ENCODE data around the gene POMT2.

POMT2 gene

DNA sequence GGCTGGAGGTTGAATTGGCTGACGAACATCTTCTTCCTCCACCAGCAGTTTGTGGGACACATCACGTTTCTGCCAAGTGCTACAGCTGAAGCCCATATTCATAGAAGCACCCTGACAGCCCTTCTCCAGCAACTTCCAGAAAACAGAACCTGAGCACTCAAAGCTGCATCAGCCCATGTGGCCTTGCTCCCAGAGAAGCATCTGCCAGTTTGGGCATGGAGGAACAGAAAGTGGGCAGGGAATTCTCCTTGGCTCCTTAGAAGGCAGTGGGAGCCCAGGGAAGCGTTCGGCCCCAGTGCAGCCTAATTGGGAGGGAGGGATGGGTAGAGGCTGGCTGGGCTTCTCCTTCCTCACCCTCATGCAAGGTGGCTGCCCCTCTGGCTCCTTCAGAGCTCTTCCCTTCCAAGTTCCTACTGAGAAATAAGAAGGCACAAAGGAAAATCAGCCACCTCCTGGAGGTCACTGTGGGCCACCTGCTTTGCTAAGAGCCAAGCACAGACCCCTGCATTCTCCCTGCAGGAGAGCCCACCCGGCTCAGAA, 45.6 kb downstream of the POMT2 start:
- H3K4me3 ChIP-seq (ENCODE audit: low read length): no peak overlapping the region
- no peaks in the 10 kb centered on the region for H4K20me1 ChIP-seq (ENCODE audit: control insufficient read depth, insufficient read depth, low read depth, low read length)
- no peaks in the 10 kb centered on the region for H3K27me3 ChIP-seq (ENCODE audit: control insufficient read depth, low read length)
- H3F3A ChIP-seq (ENCODE audit: control insufficient read depth, insufficient read depth): no peaks in the 10 kb centered on the region
- no peak overlapping the region for H3K4me2 ChIP-seq (ENCODE audit: low read length)
- H3K9me2 ChIP-seq (replicated peaks; ENCODE audit: control insufficient read depth, low read length): no peaks in the 10 kb centered on the region
- no peak overlapping the region for H3K27ac ChIP-seq (ENCODE audit: low read depth, low read length)
- H3K9me3 ChIP-seq (ENCODE audit: control insufficient read depth, insufficient read depth, low read length): no peaks in the 10 kb centered on the region
- H3K79me2 ChIP-seq (ENCODE audit: control insufficient read depth, low read length): no peaks in the 10 kb centered on the region
- no peaks in the 10 kb centered on the region for H3K36me3 ChIP-seq (ENCODE audit: control insufficient read depth, low read length)
- H3K4me1 ChIP-seq (ENCODE audit: control insufficient read depth, low read length): peaks cover 14% of the 10 kb centered on the region
- TF ChIP-seq, protein P1, sequence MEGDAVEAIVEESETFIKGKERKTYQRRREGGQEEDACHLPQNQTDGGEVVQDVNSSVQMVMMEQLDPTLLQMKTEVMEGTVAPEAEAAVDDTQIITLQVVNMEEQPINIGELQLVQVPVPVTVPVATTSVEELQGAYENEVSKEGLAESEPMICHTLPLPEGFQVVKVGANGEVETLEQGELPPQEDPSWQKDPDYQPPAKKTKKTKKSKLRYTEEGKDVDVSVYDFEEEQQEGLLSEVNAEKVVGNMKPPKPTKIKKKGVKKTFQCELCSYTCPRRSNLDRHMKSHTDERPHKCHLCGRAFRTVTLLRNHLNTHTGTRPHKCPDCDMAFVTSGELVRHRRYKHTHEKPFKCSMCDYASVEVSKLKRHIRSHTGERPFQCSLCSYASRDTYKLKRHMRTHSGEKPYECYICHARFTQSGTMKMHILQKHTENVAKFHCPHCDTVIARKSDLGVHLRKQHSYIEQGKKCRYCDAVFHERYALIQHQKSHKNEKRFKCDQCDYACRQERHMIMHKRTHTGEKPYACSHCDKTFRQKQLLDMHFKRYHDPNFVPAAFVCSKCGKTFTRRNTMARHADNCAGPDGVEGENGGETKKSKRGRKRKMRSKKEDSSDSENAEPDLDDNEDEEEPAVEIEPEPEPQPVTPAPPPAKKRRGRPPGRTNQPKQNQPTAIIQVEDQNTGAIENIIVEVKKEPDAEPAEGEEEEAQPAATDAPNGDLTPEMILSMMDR (IDR thresholded peaks at IDR 0.05; ENCODE audit: low read depth, low read length, poor library complexity, severe bottlenecking): no peak
- no peak for TF ChIP-seq EZH2phosphoT487 (IDR thresholded peaks at IDR 0.05; ENCODE audit: borderline replicate concordance, low read length)

DNA sequence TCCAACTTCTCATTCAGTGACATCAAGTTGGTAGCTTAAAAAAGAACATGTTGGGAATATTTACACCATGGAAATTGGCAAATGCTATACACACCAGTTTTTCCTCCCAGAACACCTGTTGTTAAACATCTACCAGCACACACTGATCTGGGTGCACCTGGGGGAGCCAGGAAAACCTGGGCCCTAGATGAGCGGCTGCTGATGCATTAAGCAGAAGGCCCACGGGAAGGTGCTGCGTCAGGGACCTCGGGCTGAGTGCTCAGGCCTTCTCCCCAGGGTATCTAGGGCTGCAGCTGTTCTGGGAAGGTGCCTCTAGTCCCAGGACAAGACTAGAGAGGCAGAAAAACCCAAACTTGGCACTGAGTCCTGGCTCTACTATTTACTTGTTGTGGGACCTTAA, 46.9 kb downstream of the POMT2 start:
- no peak overlapping the region for H3K4me3 ChIP-seq (ENCODE audit: low read length)
- no peaks in the 10 kb centered on the region for H3K27me3 ChIP-seq (ENCODE audit: control insufficient read depth, low read length)
- H3F3A ChIP-seq (ENCODE audit: control insufficient read depth, insufficient read depth): no peaks in the 10 kb centered on the region
- H3K4me1 ChIP-seq (ENCODE audit: control insufficient read depth, low read length): peaks cover 21% of the 10 kb centered on the region
- H3K4me2 ChIP-seq (ENCODE audit: low read length): no peak overlapping the region
- H3K9me3 ChIP-seq (ENCODE audit: control insufficient read depth, insufficient read depth, low read length): no peaks in the 10 kb centered on the region
- H3K9me2 ChIP-seq (replicated peaks; ENCODE audit: control insufficient read depth, low read length): no peaks in the 10 kb centered on the region
- TF ChIP-seq EZH2phosphoT487 (IDR thresholded peaks at IDR 0.05; ENCODE audit: borderline replicate concordance, low read length): no peak
- TF ChIP-seq, protein P1 (IDR thresholded peaks at IDR 0.05; ENCODE audit: low read depth, low read length, poor library complexity, severe bottlenecking): no peak
- H4K20me1 ChIP-seq (ENCODE audit: control insufficient read depth, insufficient read depth, low read depth, low read length): no peaks in the 10 kb centered on the region
- no peaks in the 10 kb centered on the region for H3K79me2 ChIP-seq (ENCODE audit: control insufficient read depth, low read length)
- no peak overlapping the region for H3K27ac ChIP-seq (ENCODE audit: low read depth, low read length)
- no peaks in the 10 kb centered on the region for H3K36me3 ChIP-seq (ENCODE audit: control insufficient read depth, low read length)

DNA sequence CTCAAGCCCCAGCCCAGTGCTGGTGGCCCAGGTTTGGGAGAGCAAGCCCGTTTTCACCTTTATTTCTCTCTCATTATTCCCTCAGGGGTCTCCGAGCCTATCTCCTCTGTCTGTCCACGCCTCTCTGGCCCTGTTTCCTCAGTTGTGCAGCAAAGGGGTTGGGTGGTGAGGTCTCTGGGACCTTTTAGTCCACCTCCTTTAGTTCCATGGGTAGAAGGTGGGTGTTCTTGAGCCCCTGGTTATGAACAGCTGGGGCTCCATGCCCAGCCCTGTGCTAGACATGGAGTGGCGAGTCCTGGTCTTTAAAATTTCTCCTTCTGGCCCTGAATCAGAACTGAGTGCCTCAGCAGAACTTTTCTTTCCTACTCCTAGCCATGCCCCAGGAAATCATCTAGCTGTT, 48.4 kb downstream of the POMT2 start:
- no peak for TF ChIP-seq EZH2phosphoT487 (IDR thresholded peaks at IDR 0.05; ENCODE audit: borderline replicate concordance, low read length)
- TF ChIP-seq, protein P1 (IDR thresholded peaks at IDR 0.05; ENCODE audit: low read depth, low read length, poor library complexity, severe bottlenecking): no peak
- Histone ChIP-seq H3K9me2 (replicated peaks; ENCODE audit: control insufficient read depth, low read length) (no peaks in the 10 kb centered on the region), H3K4me2 (ENCODE audit: low read length) (no peak overlapping the region), H3F3A (ENCODE audit: control insufficient read depth, insufficient read depth) (no peaks in the 10 kb centered on the region), H3K4me1 (ENCODE audit: control insufficient read depth, low read length) (peaks cover 21% of the 10 kb centered on the region), H3K4me3 (ENCODE audit: low read length) (no peak overlapping the region), H3K79me2 (ENCODE audit: control insufficient read depth, low read length) (no peaks in the 10 kb centered on the region), H4K20me1 (ENCODE audit: control insufficient read depth, insufficient read depth, low read depth, low read length) (no peaks in the 10 kb centered on the region), H3K27ac (ENCODE audit: low read depth, low read length) (no peak overlapping the region), H3K27me3 (ENCODE audit: control insufficient read depth, low read length) (no peaks in the 10 kb centered on the region), H3K9me3 (ENCODE audit: control insufficient read depth, insufficient read depth, low read length) (no peaks in the 10 kb centered on the region), H3K36me3 (ENCODE audit: control insufficient read depth, low read length) (no peaks in the 10 kb centered on the region)
